H9 (cell line): Measurements from ENCODE around the gene MTOR. TPM values are rescaled to one million over a fixed set of nuclear protein-coding genes. Genes with fewer than 3 reads are reported as not detected.

Source experiments
- DNase-seq: peaks from one replicate; pipeline ENCODE4 v3.0.0-alpha.2; 2017
- H2AFZ ChIP-seq: one replicate; pipeline ENCODE4 v1.6.1; 2013; ENCODE audit warnings: mild to moderate bottlenecking, low read length, control low read depth, moderate library complexity
- H2AK5ac ChIP-seq: 2 replicates; pipeline ENCODE4 v1.6.1; 2013; ENCODE audit warnings: low read length, control low read depth, mixed read lengths; ENCODE audit not compliant: insufficient read length
- H2BK120ac ChIP-seq: one replicate; pipeline ENCODE4 v1.6.1; 2013; ENCODE audit warnings: low read depth, mild to moderate bottlenecking, low read length, control low read depth, inconsistent platforms; ENCODE audit not compliant: poor library complexity, severe bottlenecking
- H2BK12ac ChIP-seq: 2 replicates; pipeline ENCODE4 v1.6.1; 2013; ENCODE audit warnings: low read length, control low read depth, mixed read lengths, low read depth; ENCODE audit not compliant: insufficient read length
- H2BK15ac ChIP-seq: 2 replicates; pipeline ENCODE4 v1.6.1; 2013; ENCODE audit warnings: low read depth, low read length, control low read depth
- H2BK20ac ChIP-seq: one replicate; pipeline ENCODE4 v1.6.1; 2013; ENCODE audit warnings: low read depth, mild to moderate bottlenecking, low read length, control low read depth, inconsistent platforms; ENCODE audit not compliant: poor library complexity, severe bottlenecking
- H2BK5ac ChIP-seq: 2 replicates; pipeline ENCODE4 v1.6.1; 2013; ENCODE audit warnings: low read length, control low read depth, mixed read lengths; ENCODE audit not compliant: insufficient read length
- H3K14ac ChIP-seq: 2 replicates; pipeline ENCODE4 v1.6.1; 2013; ENCODE audit warnings: low read length, control low read depth; ENCODE audit not compliant: insufficient read depth
- H3K18ac ChIP-seq: 2 replicates; pipeline ENCODE4 v1.6.1; 2013; ENCODE audit warnings: low read depth, mild to moderate bottlenecking, mixed read lengths, low read length, control low read depth; ENCODE audit not compliant: insufficient read length
- H3K23ac ChIP-seq: 2 replicates; pipeline ENCODE4 v1.6.1; 2013; ENCODE audit warnings: low read length, control low read depth, mixed read lengths, low read depth; ENCODE audit not compliant: insufficient read length
- H3K23me2 ChIP-seq: 2 replicates; pipeline ENCODE4 v1.6.1; 2013; ENCODE audit warnings: low read depth, mild to moderate bottlenecking, mixed read lengths, low read length, control low read depth; ENCODE audit not compliant: insufficient read length, poor library complexity, severe bottlenecking
- H3K27ac ChIP-seq: 2 replicates; pipeline ENCODE4 v1.5.1; 2013; ENCODE audit warnings: low read length, control low read depth, mixed read lengths, low read depth; ENCODE audit not compliant: insufficient read length
- H3K27me3 ChIP-seq: 2 replicates; pipeline ENCODE4 v1.6.1; 2013; ENCODE audit warnings: low read length, control low read depth, inconsistent platforms; ENCODE audit not compliant: insufficient read depth
- H3K4ac ChIP-seq: 2 replicates; pipeline ENCODE4 v1.6.1; 2013; ENCODE audit warnings: low read depth, mild to moderate bottlenecking, control low read depth, inconsistent platforms, low read length, moderate library complexity
- H3K4me1 ChIP-seq: 2 replicates; pipeline ENCODE4 v1.6.1; 2013; ENCODE audit warnings: low read length, control low read depth, inconsistent platforms; ENCODE audit not compliant: insufficient read depth
- H3K4me2 ChIP-seq: 2 replicates; pipeline ENCODE4 v1.6.1; 2013; ENCODE audit warnings: low read length, control low read depth, mixed read lengths; ENCODE audit not compliant: insufficient read length, insufficient read depth
- H3K56ac ChIP-seq: 2 replicates; pipeline ENCODE4 v1.6.1; 2013; ENCODE audit warnings: low read depth, mild to moderate bottlenecking, mixed read lengths, low read length, control low read depth; ENCODE audit not compliant: insufficient read length
- H3K79me1 ChIP-seq: 2 replicates; pipeline ENCODE4 v1.6.1; 2013; ENCODE audit warnings: low read depth, mild to moderate bottlenecking, moderate library complexity, low read length, control low read depth, inconsistent platforms; ENCODE audit not compliant: insufficient read depth, poor library complexity, severe bottlenecking
- H3K79me2 ChIP-seq: 2 replicates; pipeline ENCODE4 v1.6.1; 2013; ENCODE audit warnings: low read length, control low read depth, inconsistent platforms; ENCODE audit not compliant: insufficient read depth
- H3K9ac ChIP-seq: 2 replicates; pipeline ENCODE4 v1.6.1; 2013; ENCODE audit warnings: low read length, control low read depth, mixed read lengths; ENCODE audit not compliant: insufficient read length; ENCODE audit errors: extremely low read depth
- H3K9me3 ChIP-seq: one replicate; pipeline ENCODE4 v1.6.1; 2013; ENCODE audit warnings: low read depth, low read length, inconsistent platforms; ENCODE audit not compliant: control insufficient read depth
- H3T11ph ChIP-seq: one replicate; pipeline ENCODE4 v1.6.1; 2013; ENCODE audit warnings: mild to moderate bottlenecking, low read length, control low read depth, inconsistent platforms
- H4K20me1 ChIP-seq: one replicate; pipeline ENCODE4 v1.6.1; 2013; ENCODE audit not compliant: control insufficient read depth, insufficient read length, insufficient read depth
- H4K5ac ChIP-seq: 2 replicates; pipeline ENCODE4 v1.6.1; 2013; ENCODE audit warnings: low read depth, mild to moderate bottlenecking, mixed read lengths, low read length, control low read depth; ENCODE audit not compliant: insufficient read length
- H4K8ac ChIP-seq: replicated peaks from 2 replicates; pipeline ENCODE4 v1.6.1; 2013; ENCODE audit warnings: low read length, control low read depth, mixed read lengths, low read depth; ENCODE audit not compliant: insufficient read length
- H4K91ac ChIP-seq: 2 replicates; pipeline ENCODE4 v1.6.1; 2013; ENCODE audit warnings: low read depth, mild to moderate bottlenecking, moderate library complexity, mixed read lengths, low read length, control low read depth; ENCODE audit not compliant: insufficient read length
- H3K27ac Mint-ChIP-seq, 3 experiments: 2 replicates in 2 of 3; 3 replicates in 1 of 3; pipeline ENCODE4 v1.8.0; 2020 to 2021; ENCODE audit warnings: mixed read lengths in 3 of 3, mild to moderate bottlenecking in 1 of 3, moderate library complexity in 1 of 3
- H3K27me3 Mint-ChIP-seq: 2 replicates; pipeline ENCODE4 v1.8.0; 2021; ENCODE audit warnings: low read depth, mild to moderate bottlenecking, moderate library complexity, mixed read lengths
- H3K36me3 Mint-ChIP-seq, 3 experiments: 2 replicates in 2 of 3; 3 replicates in 1 of 3; pipeline ENCODE4 v1.8.0; 2020 to 2021; ENCODE audit warnings: low read depth in 3 of 3, mixed read lengths in 3 of 3; ENCODE audit not compliant: insufficient read depth in 1 of 3
- H3K4me1 Mint-ChIP-seq, 2 experiments: 2 replicates each; pipeline ENCODE4 v1.8.0; 2020; ENCODE audit warnings: mixed read lengths in 2 of 2
- H3K4me3 Mint-ChIP-seq, 2 experiments: 2 replicates in 1 of 2; 3 replicates in 1 of 2; pipeline ENCODE4 v1.8.0; 2020 to 2021; ENCODE audit warnings: mild to moderate bottlenecking in 2 of 2, mixed read lengths in 2 of 2, moderate library complexity in 1 of 2
- H3K9me3 Mint-ChIP-seq, 2 experiments: 2 replicates in 1 of 2; 3 replicates in 1 of 2; pipeline ENCODE4 v1.8.0; 2020; ENCODE audit warnings: mild to moderate bottlenecking in 2 of 2, mixed read lengths in 2 of 2, moderate library complexity in 1 of 2
- CTCF ChIP-seq: fragments of 200-600 bp; sonication (generic); conservative IDR thresholded peaks from 3 replicates; pipeline ENCODE4 v1.8.0; 2021; ENCODE audit warnings: antibody characterized with exemption, mild to moderate bottlenecking
- WGBS: extraction: QIAGEN DNeasy Blood & Tissue Kit; methylation state at CpG from one replicate; pipeline ENCODE4 v1.1.7; 2013; ENCODE audit warnings: missing lambda C conversion rate, low lambda C conversion rate, mixed read lengths; ENCODE audit not compliant: insufficient read length; ENCODE audit errors: extremely low coverage; 5-methylcytosine and 5-hydroxymethylcytosine counted together
- total RNA-seq: library from RNA; stranded (reverse); gene quantifications from 2 replicates; pipeline ENCODE4 v1.2.1, GENCODE V29; 2021

Gene MTOR
- total RNA-seq, 1 experiment from 2014 or later, result 67.5 TPM

GRCh38 chr1:11211461-11211860 lies 50.9 kb downstream of the MTOR start:
- H4K20me1 ChIP-seq, result no peaks in the 10 kb centered on the region
- no peak overlapping the region for H3K4me2 ChIP-seq
- H3K27ac Mint-ChIP-seq, result no peak overlapping the region

More at GRCh38 chr1:11211461-11211860, 50.9 kb downstream of the MTOR start:
- Mint-ChIP-seq H3K4me3 (no peak overlapping the region), H3K4me1 (no peaks in the 10 kb centered on the region), H3K27me3 (no peaks in the 10 kb centered on the region), H3K36me3 (peaks cover 27 to 87% (median 69%) of the 10 kb centered on the region in 3 experiments; a peak in 6 of 7 replicates), H3K9me3 (no peaks in the 10 kb centered on the region)
- TF ChIP-seq CTCF, result no peak
- Histone ChIP-seq H3K18ac (no peak overlapping the region), H3K23me2 (no peaks in the 10 kb centered on the region), H2AFZ (no peak overlapping the region), H3K9ac (no peak overlapping the region), H3K56ac (no peak overlapping the region), H3K9me3 (no peaks in the 10 kb centered on the region), H2BK5ac (no peak overlapping the region), H3K27ac (no peak overlapping the region), H2BK20ac (no peak overlapping the region), H3K4me1 (no peaks in the 10 kb centered on the region), H4K5ac (no peak overlapping the region), H2BK12ac (no peak overlapping the region), H2BK15ac (no peak overlapping the region), H3K27me3 (no peaks in the 10 kb centered on the region), H3K4ac (no peak overlapping the region), H2AK5ac (no peak overlapping the region), H4K91ac (no peak overlapping the region), H3K79me2 (no peaks in the 10 kb centered on the region), H4K8ac (no peak overlapping the region), H3K79me1 (no peaks in the 10 kb centered on the region), H2BK120ac (no peak overlapping the region), H3K23ac (no peak overlapping the region), H3K14ac (no peak overlapping the region), H3T11ph (no peak overlapping the region)
- WGBS, result no CpG with 5 or more reads among the region's 4 CpGs
- DNase-seq, result no peak
